Measurements from ENCODE around the gene HECW1.
A peak's percentile ranks its signal among the peaks of the same experiment; 100 is the strongest.

Gene HECW1

DNA sequence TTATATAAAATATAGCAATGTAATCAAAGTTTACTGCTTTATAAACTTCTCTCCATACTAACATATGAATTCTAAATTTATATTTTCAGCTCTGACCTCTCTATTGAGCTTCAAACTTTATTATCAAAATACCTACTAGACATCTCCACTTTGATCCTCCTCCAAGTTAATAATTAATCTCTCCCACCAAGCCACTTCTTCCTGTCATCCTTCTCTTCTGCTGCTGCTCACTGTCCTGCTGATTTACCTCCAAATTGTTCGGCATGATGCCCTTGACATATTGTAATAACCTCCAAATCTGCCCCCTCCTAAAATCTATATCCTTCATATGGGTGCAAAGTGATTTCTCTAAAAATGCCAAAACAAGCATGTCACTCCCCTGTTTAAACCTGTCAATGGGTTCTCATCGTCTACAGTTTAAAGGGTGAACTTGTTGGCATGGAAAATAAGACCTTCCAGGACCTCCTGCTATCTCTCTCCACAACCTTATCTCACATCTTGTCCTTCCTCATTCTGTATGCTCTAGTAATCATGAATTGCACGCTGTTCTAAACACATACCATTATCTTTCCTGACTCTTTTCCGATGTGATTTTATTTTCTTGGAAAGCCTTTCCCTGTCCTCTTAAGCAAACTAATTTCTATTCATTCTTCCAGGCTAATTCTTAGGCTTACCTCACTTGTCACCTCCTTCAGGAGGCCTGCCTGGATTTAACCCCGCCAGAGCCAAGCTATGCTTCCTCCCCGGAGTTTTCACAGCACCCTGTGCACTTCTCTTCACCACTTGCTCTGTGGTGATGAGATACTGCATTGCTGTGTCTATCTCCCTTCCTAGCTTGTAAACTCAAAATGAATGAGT lies 418.3 kb downstream of the HECW1 start:
- no peak for DNase-seq (ENCODE audit: low read depth)
- H3K4me3 ChIP-seq (replicated peaks; ENCODE audit: low read depth, low read length) = no peak overlapping the region
- TF ChIP-seq, protein P1, sequence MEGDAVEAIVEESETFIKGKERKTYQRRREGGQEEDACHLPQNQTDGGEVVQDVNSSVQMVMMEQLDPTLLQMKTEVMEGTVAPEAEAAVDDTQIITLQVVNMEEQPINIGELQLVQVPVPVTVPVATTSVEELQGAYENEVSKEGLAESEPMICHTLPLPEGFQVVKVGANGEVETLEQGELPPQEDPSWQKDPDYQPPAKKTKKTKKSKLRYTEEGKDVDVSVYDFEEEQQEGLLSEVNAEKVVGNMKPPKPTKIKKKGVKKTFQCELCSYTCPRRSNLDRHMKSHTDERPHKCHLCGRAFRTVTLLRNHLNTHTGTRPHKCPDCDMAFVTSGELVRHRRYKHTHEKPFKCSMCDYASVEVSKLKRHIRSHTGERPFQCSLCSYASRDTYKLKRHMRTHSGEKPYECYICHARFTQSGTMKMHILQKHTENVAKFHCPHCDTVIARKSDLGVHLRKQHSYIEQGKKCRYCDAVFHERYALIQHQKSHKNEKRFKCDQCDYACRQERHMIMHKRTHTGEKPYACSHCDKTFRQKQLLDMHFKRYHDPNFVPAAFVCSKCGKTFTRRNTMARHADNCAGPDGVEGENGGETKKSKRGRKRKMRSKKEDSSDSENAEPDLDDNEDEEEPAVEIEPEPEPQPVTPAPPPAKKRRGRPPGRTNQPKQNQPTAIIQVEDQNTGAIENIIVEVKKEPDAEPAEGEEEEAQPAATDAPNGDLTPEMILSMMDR (IDR thresholded peaks at IDR 0.05; ENCODE audit: low read length, missing control alignments) = no peak

DNA sequence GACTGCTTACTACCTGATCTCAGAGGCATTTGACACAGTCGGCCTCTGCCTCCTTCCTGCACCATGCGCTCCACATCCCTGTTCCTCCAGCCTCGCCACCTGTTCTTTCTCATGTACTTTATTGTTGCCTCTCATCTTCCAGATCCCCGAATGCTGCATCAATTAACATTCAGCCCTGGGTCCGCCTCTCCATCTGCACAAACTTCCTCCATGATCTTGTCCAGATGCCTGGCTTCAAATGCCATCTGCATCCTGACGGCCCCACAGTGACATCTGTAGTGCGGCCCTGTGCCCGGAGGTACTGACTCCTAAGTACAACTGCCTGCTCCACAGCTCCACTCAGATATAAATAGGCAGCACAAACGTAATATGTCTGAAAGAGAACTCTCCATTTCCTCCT lies 419.3 kb downstream of the HECW1 start:
- H3K4me3 ChIP-seq (replicated peaks; ENCODE audit: low read depth, low read length) = no peak overlapping the region
- TF ChIP-seq, protein P1 (IDR thresholded peaks at IDR 0.05; ENCODE audit: low read length, missing control alignments) = no peak
- DNase-seq (ENCODE audit: low read depth) = no peak

DNA sequence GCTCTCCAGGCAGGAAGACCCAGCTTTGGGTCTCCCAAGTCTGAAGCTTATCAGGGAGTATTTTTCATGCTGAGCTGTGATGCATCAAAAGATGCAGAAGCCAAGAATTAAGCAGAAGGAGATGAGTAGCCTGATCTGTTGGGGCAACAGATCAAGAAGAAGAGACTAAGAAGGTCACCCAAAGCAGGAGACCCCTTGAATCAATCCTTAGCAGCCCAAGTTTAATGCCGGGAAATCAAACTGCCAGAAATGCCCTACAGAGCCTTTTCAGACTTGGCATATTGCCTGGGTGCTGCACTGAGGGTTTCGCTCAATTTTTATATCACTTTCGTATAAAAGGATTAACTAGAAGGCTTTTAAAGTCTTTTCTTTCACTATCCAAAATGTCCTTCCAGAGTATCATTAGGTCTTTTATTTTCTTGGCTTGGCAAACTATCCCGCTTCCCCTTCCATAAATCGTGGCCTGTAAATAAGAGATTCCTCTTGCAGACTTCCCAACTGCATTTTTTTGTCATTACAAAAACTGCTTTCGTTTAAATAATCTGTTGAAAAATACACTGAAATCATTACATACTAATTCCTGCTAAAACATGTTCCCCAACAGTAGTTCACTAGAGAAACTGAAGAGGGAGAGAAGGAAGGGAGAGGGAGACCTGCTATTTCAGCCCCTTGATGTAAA lies 421.5 kb downstream of the HECW1 start:
- TF ChIP-seq, protein P1 (IDR thresholded peaks at IDR 0.05; ENCODE audit: low read length, missing control alignments) = no peak
- DNase-seq (ENCODE audit: low read depth) = peak; percentile 24
- no peak overlapping the region for H3K4me3 ChIP-seq (replicated peaks; ENCODE audit: low read depth, low read length)

DNA sequence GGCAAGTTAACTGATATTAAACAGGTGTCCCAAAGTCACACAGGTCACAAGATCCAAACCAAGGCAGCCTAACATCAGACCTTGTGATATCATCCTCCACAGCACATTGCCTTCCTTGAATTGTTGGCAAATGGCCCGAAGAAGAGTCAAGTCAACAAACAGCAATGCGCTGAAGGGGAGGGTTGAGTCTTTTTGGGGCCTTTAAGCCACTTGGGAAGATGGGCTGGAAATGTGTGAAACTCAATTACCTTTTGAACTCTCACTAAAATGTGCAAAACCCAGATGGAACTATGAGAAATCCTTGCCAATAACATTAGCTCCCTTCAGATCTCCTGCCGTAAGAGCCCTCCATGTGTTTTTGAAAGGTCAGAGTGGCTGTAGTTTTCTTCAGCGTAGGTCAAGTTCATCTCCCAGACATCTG lies 422.6 kb downstream of the HECW1 start:
- H3K4me3 ChIP-seq (replicated peaks; ENCODE audit: low read depth, low read length) = no peak overlapping the region
- TF ChIP-seq, protein P1 (IDR thresholded peaks at IDR 0.05; ENCODE audit: low read length, missing control alignments) = no peak
- DNase-seq (ENCODE audit: low read depth) = peak; percentile 24

DNA sequence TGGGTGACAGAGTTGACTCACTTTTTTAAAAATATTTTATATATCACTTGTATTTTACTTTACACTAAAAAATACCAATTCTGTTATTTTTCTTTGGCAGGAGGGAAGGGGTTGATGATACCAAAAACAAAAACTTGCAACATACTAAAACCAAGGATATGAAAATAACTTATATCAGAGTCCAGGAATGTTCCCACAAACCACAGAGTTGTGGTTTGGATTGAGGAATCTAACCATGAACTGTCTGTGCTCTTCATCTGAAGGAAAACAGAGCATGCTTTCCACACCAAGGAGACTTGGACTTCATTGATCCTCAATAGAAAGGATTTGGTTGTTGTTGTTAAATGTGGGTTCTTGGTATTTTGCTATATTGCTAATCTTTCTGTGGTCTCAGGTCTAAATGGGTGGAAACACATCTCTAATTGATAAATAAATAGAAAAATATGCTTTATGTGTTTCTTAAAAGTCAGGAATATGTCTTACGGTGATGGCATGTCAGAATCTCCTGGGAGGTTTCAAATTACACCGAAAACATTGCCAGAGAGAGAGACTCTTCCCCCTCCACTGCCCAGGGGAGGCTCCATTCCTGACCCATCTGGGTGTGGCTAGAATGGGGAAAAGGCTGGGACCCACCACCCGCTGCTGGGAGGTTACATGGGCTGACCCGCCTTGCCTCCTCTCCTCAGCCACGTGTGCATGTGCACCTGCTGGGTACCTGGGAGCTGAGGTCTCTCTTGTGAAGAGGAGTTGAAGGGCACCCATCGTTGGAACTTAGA lies 423.6 kb downstream of the HECW1 start:
- DNase-seq (ENCODE audit: low read depth) = peak; percentile 90
- TF ChIP-seq, protein P1 (IDR thresholded peaks at IDR 0.05; ENCODE audit: low read length, missing control alignments) = no peak
- no peak overlapping the region for H3K4me3 ChIP-seq (replicated peaks; ENCODE audit: low read depth, low read length)

DNA sequence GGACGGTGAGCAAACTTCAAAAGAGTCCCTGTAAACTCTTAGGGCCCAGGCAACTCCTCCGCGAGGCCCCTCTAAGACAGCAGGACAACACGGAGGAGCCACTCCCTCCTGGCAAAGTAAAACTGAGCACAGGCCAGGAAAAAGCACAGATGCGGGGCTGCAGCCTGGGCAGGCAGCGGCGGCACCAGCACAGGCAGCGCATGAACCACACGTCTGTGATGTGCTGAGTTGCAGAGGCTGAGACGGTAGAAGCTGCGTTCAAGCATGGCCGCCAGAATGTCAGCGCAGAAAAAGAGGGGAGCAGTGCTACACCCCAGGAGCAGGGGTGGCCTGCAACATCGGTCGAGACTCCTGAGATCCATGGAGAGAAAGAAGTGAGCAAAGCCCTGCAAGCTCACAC lies 424.3 kb downstream of the HECW1 start:
- TF ChIP-seq, protein P1 (IDR thresholded peaks at IDR 0.05; ENCODE audit: low read length, missing control alignments) = no peak
- no peak overlapping the region for H3K4me3 ChIP-seq (replicated peaks; ENCODE audit: low read depth, low read length)

More for the DNA sequence above, 424.3 kb downstream of the HECW1 start:
- no peak for DNase-seq (ENCODE audit: low read depth)
